H1 (cell line): ENCODE data around the gene HIVEP2. TPM values are rescaled to one million over a fixed set of nuclear protein-coding genes. Genes with fewer than 3 reads are reported as not detected.

ENCODE experiments used
- CTCF ChIA-PET: fragments of 300-600 bp; sonication (Branson Sonifier 250); formaldehyde crosslinking; loops from one replicate; lab custom pipeline; 2021; ENCODE audit not compliant: partially characterized antibody; lab: Charles Lee
- POLR2A ChIA-PET: fragments of 300-600 bp; sonication (Branson Sonifier 250); formaldehyde crosslinking; loops from one replicate; lab custom pipeline; 2021; ENCODE audit warnings: inconsistent platforms; ENCODE audit not compliant: partially characterized antibody; lab: Charles Lee
- DNase-seq, 2 experiments: peaks; one replicate each; pipeline versions ENCODE4 v3.0.0 to v3.0.0-alpha.2; 2010 to 2022; ENCODE audit warnings: low spot score in 2 of 2, low read depth in 1 of 2, mixed read lengths in 1 of 2
- FAIRE-seq: peaks from 2 replicates; lab custom pipeline; 2011; peaks lifted over from hg19 to GRCh38; lab: Jason Lieb, UNC
- H2AFZ ChIP-seq: 2 replicates; pipeline ENCODE4 v1.8.1; 2012; ENCODE audit warnings: low read length, inconsistent platforms
- H2AK5ac ChIP-seq: 2 replicates; pipeline ENCODE4 v1.6.1; 2013; ENCODE audit warnings: low read depth, low read length
- H2BK120ac ChIP-seq: replicated peaks from 2 replicates; pipeline ENCODE3; 2013; ENCODE audit warnings: low read depth, low read length, inconsistent platforms
- H2BK12ac ChIP-seq: 2 replicates; pipeline ENCODE4 v1.6.1; 2013; ENCODE audit warnings: low read depth, low read length
- H2BK15ac ChIP-seq: 2 replicates; pipeline ENCODE4 v1.6.1; 2013; ENCODE audit warnings: low read length
- H2BK20ac ChIP-seq: 2 replicates; pipeline ENCODE4 v1.6.1; 2013; ENCODE audit warnings: low read length
- H2BK5ac ChIP-seq: 2 replicates; pipeline ENCODE4 v1.6.1; 2013; ENCODE audit warnings: low read depth, low read length
- H3K14ac ChIP-seq: 2 replicates; pipeline ENCODE4 v1.6.1; 2013; ENCODE audit warnings: inconsistent platforms; ENCODE audit not compliant: insufficient read length
- H3K18ac ChIP-seq: 2 replicates; pipeline ENCODE4 v1.6.1; 2013; ENCODE audit warnings: low read length; ENCODE audit errors: extremely low read depth
- H3K23ac ChIP-seq: 2 replicates; pipeline ENCODE4 v1.6.1; 2013; ENCODE audit warnings: inconsistent platforms; ENCODE audit not compliant: insufficient read length
- H3K23me2 ChIP-seq: 2 replicates; pipeline ENCODE4 v1.6.1; 2013; ENCODE audit warnings: low read depth, low read length
- H3K27ac ChIP-seq: 2 replicates; pipeline ENCODE4 v1.6.1; 2011; ENCODE audit warnings: low read depth, low read length, inconsistent platforms
- H3K27me3 ChIP-seq, 4 experiments: replicated peaks in 1 of 4; 1 replicate in 1 of 4; 2 replicates in 3 of 4; pipeline versions ENCODE4 v1.6.1 to v1.8.1; 2011 to 2013; ENCODE audit warnings: low read length in 3 of 4, mild to moderate bottlenecking in 3 of 4, inconsistent platforms in 2 of 4, mixed read lengths in 2 of 4, moderate library complexity in 1 of 4; ENCODE audit not compliant: control insufficient read depth in 3 of 4, insufficient read depth in 3 of 4; ENCODE audit errors: extremely low read depth in 1 of 4
- H3K36me3 ChIP-seq, 4 experiments: 2 replicates each; pipeline versions ENCODE4 v1.6.1 to v1.8.1; 2011 to 2013; ENCODE audit warnings: mild to moderate bottlenecking in 4 of 4, low read length in 3 of 4, moderate library complexity in 2 of 4, control low read depth in 1 of 4, inconsistent platforms in 1 of 4; ENCODE audit not compliant: insufficient read depth in 4 of 4, control insufficient read depth in 2 of 4
- H3K4ac ChIP-seq: replicated peaks from 2 replicates; pipeline ENCODE3; 2013; ENCODE audit warnings: low read length, low read depth, mixed read lengths, inconsistent platforms; ENCODE audit not compliant: insufficient read length
- H3K4me1 ChIP-seq, 4 experiments: replicated peaks in 1 of 4; 1 replicate in 1 of 4; 2 replicates in 3 of 4; pipeline versions ENCODE4 v1.6.1 to v1.8.1; 2011 to 2013; ENCODE audit warnings: low read length in 3 of 4, inconsistent platforms in 2 of 4, mixed read lengths in 1 of 4; ENCODE audit not compliant: insufficient read depth in 4 of 4, control insufficient read depth in 3 of 4
- H3K4me2 ChIP-seq, 2 experiments: 2 replicates each; pipeline versions ENCODE4 v1.6.1 to v1.8.1; 2011 to 2013; ENCODE audit warnings: low read depth in 2 of 2, low read length in 2 of 2, control low read depth in 1 of 2, inconsistent platforms in 1 of 2, mild to moderate bottlenecking in 1 of 2; ENCODE audit not compliant: insufficient read depth in 1 of 2
- H3K4me3 ChIP-seq, 4 experiments: fragments of 200-600, 300-600 bp in 1 of 4; sonication (generic), shearing (Covaris generic), sonication (Bioruptor Twin) in 1 of 4; 2 replicates each; pipeline versions ENCODE4 v1.5.1 to v1.8.1; 2011 to 2016; ENCODE audit warnings: low read length in 4 of 4, low read depth in 3 of 4, control low read depth in 2 of 4, inconsistent platforms in 2 of 4, mild to moderate bottlenecking in 2 of 4, mixed read lengths in 1 of 4, moderate library complexity in 1 of 4; ENCODE audit not compliant: insufficient read depth in 2 of 4; ENCODE audit errors: extremely low read depth in 1 of 4
- H3K56ac ChIP-seq: replicated peaks from 2 replicates; pipeline ENCODE3; 2013; ENCODE audit warnings: low read depth, mild to moderate bottlenecking, mixed read lengths, low read length, inconsistent platforms; ENCODE audit not compliant: insufficient read length
- H3K79me1 ChIP-seq: 2 replicates; pipeline ENCODE4 v1.6.1; 2013; ENCODE audit warnings: low read depth, low read length, control low read depth
- H3K79me2 ChIP-seq, 2 experiments: 2 replicates each; pipeline versions ENCODE4 v1.6.1 to v1.8.1; 2012 to 2013; ENCODE audit warnings: low read length in 2 of 2, mild to moderate bottlenecking in 2 of 2, inconsistent platforms in 1 of 2; ENCODE audit not compliant: insufficient read depth in 2 of 2, control insufficient read depth in 1 of 2
- H3K9ac ChIP-seq, 4 experiments: replicated peaks in 1 of 4; 1 replicate in 1 of 4; 2 replicates in 3 of 4; pipeline versions ENCODE4 v1.6.1 to v1.8.1; 2011 to 2013; ENCODE audit warnings: low read depth in 3 of 4, low read length in 3 of 4, control low read depth in 2 of 4, mild to moderate bottlenecking in 2 of 4, moderate library complexity in 2 of 4, inconsistent platforms in 1 of 4; ENCODE audit errors: extremely low read depth in 1 of 4
- H3K9me3 ChIP-seq, 2 experiments: 2 replicates each; pipeline versions ENCODE4 v1.6.1 to v1.8.1; 2012 to 2013; ENCODE audit warnings: mild to moderate bottlenecking in 2 of 2, moderate library complexity in 2 of 2, control low read depth in 1 of 2, inconsistent platforms in 1 of 2, low read depth in 1 of 2, low read length in 1 of 2, mixed read lengths in 1 of 2; ENCODE audit not compliant: insufficient read depth in 2 of 2
- H4K20me1 ChIP-seq, 2 experiments: replicated peaks in 1 of 2; 2 replicates each; pipeline versions ENCODE3 to v1.8.1; 2011 to 2013; ENCODE audit warnings: inconsistent platforms in 2 of 2, low read length in 2 of 2, mild to moderate bottlenecking in 1 of 2; ENCODE audit not compliant: insufficient read depth in 2 of 2, control insufficient read depth in 1 of 2
- H4K5ac ChIP-seq: 2 replicates; pipeline ENCODE4 v1.6.1; 2013; ENCODE audit warnings: low read length, low read depth, mixed read lengths, inconsistent platforms; ENCODE audit not compliant: insufficient read length
- H4K8ac ChIP-seq: 2 replicates; pipeline ENCODE4 v1.8.0; 2013; ENCODE audit warnings: mild to moderate bottlenecking, moderate library complexity, low read length, inconsistent platforms; ENCODE audit not compliant: insufficient read depth; ENCODE audit errors: extremely low read depth
- H4K91ac ChIP-seq: replicated peaks from 2 replicates; pipeline ENCODE3; 2013; ENCODE audit warnings: low read length, mixed read lengths, inconsistent platforms; ENCODE audit not compliant: insufficient read length
- BACH1 ChIP-seq: IDR thresholded peaks from 2 replicates; pipeline ENCODE4 v1.6.1; 2012; ENCODE audit warnings: low read length, improper control_type of control experiment
- E2F6 ChIP-seq: IDR thresholded peaks from 2 replicates; pipeline ENCODE4 v1.6.1; 2012; ENCODE audit warnings: inconsistent platforms
- EGR1 ChIP-seq: IDR thresholded peaks from 2 replicates; pipeline ENCODE4 v1.6.1; 2011; ENCODE audit warnings: low read depth, low read length, borderline replicate concordance
- HDAC6 ChIP-seq: IDR thresholded peaks from one replicate; pipeline ENCODE4 v1.7.1; 2012; ENCODE audit warnings: low read depth, mild to moderate bottlenecking, inconsistent platforms, low read length, moderate library complexity
- JUN ChIP-seq: IDR thresholded peaks from 2 replicates; pipeline ENCODE4 v1.6.1; 2011; ENCODE audit warnings: low read depth, mild to moderate bottlenecking, improper control_type of control experiment, low read length
- JUND ChIP-seq: IDR thresholded peaks from 2 replicates; pipeline ENCODE4 v1.6.1; 2011; ENCODE audit warnings: mild to moderate bottlenecking, improper control_type of control experiment, low read length
- KDM4A ChIP-seq: IDR thresholded peaks from one replicate; pipeline ENCODE4 v1.7.1; 2012; ENCODE audit warnings: low read depth, mild to moderate bottlenecking, moderate library complexity, low read length, inconsistent platforms; ENCODE audit not compliant: severe bottlenecking
- RBBP5 ChIP-seq: IDR thresholded peaks from 2 replicates; pipeline ENCODE4 v1.7.1; 2012; ENCODE audit warnings: low read depth, mild to moderate bottlenecking, inconsistent platforms, low read length, moderate library complexity, borderline replicate concordance
- SIN3A ChIP-seq, 2 experiments: IDR thresholded peaks in 1 of 2; conservative IDR thresholded peaks in 1 of 2; 2 replicates each; pipeline ENCODE4 v1.6.1; 2011 to 2012; ENCODE audit warnings: low read length in 2 of 2, improper control_type of control experiment in 1 of 2, low read depth in 1 of 2, mild to moderate bottlenecking in 1 of 2
- SP1 ChIP-seq: IDR thresholded peaks from 2 replicates; pipeline ENCODE4 v1.6.1; 2011; ENCODE audit warnings: low read depth, low read length
- ZNF274 ChIP-seq: IDR thresholded peaks from 2 replicates; pipeline ENCODE4 v1.7.0; 2012; ENCODE audit warnings: low read length, borderline replicate concordance; ENCODE audit errors: extremely low read depth
- polyA plus RNA-seq, 7 experiments: library from polyadenylated mRNA; depleted of rRNA in 3 of 7; stranded (reverse) in 5 of 7; unstranded in 2 of 7; fragments of >200 nt in 5 of 7; fragments of 200-250 nt in 2 of 7; gene quantifications; 1 replicate in 5 of 7; 2 replicates in 1 of 7; 4 replicates in 1 of 7; pipeline versions ENCODE4 v1.2.1 to v1.2.3, GENCODE V29; 2011 to 2013; ENCODE audit warnings: missing spikeins in 2 of 7, mixed read lengths in 2 of 7
- total RNA-seq: library from RNA; stranded (reverse); fragmentation: NEBNext Ultra II Directional; extraction: Animal tissue kit (Norgen Biotek cat#: 25700); gene quantifications from 2 replicates; pipeline ENCODE4 v1.2.1, GENCODE V29; 2021

HIVEP2 gene
- total and polyA plus RNA-seq, 2 of the 8 experiments (the other 6 are each of a cell fraction or from before 2014, with no cell fraction given), result 2.2 to 6.1 TPM

- no peak overlapping the region for H3K23ac ChIP-seq
- no peak overlapping the region for H3K4me3 ChIP-seq
- H2BK15ac ChIP-seq, result no peak overlapping the region
- H3K23me2 ChIP-seq, result no peaks in the 10 kb centered on the region
- no peak overlapping the region for H4K8ac ChIP-seq
- no peak overlapping the region for H3K18ac ChIP-seq
- H3K4me1 ChIP-seq, result peaks cover 0 to 4% (median 0%) of the 10 kb centered on the region in 4 experiments; a peak in 2 of 7 replicates
- no peaks in the 10 kb centered on the region; a peak in 1 of 8 replicates for H3K36me3 ChIP-seq
- H3K79me2 ChIP-seq, result no peaks in the 10 kb centered on the region
- H2BK20ac ChIP-seq, result no peak overlapping the region
- no peak overlapping the region for H3K4ac ChIP-seq
- no peak overlapping the region for H3K27ac ChIP-seq
- H3K14ac ChIP-seq, result no peak overlapping the region
- ChIA-PET POLR2A (interaction anchor here (1.7 kb wide), 1 partner anchor 16 kb away, joined by 4 read pairs; no protein-coding TSS in a partner anchor), CTCF (interaction anchor here (0.7 to 4.4 kb wide), 2 partner anchors 17 kb away, joined by 3 to 13 read pairs; no protein-coding TSS in a partner anchor)
- H3K4me2 ChIP-seq, result no peak overlapping the region
- no peak overlapping the region for H2AFZ ChIP-seq
- no peaks in the 10 kb centered on the region for H3K9me3 ChIP-seq
- H3K27me3 ChIP-seq, result peaks cover 0 to 1% (median 0%) of the 10 kb centered on the region in 4 experiments; a peak in 1 of 7 replicates
- H3K56ac ChIP-seq, result no peak overlapping the region
- H2AK5ac ChIP-seq, result no peak overlapping the region
- H4K20me1 ChIP-seq, result no peaks in the 10 kb centered on the region
- TF ChIP-seq JUN (no peak), RBBP5 (no peak), E2F6 (no peak), JUND (no peak), ZNF274 (no peak), BACH1 (no peak), SIN3A (conservative IDR thresholded peaks at IDR 0.05 in 1 of 2, IDR thresholded peaks at IDR 0.05 in 1 of 2; ENCODE audit: low read depth in 1 of 2, low read length in 2 of 2) (no peak), SP1 (no peak), HDAC6 (no peak), KDM4A (no peak), EGR1 (no peak)
- H2BK5ac ChIP-seq, result no peak overlapping the region
- no peak overlapping the region for H4K91ac ChIP-seq
- H3K79me1 ChIP-seq, result no peaks in the 10 kb centered on the region
- DNase-seq (no peak), FAIRE-seq (no peak)
- no peak overlapping the region for H2BK120ac ChIP-seq
- no peak overlapping the region for H4K5ac ChIP-seq
- H2BK12ac ChIP-seq, result no peak overlapping the region
- no peak overlapping the region for H3K9ac ChIP-seq
Observed at GRCh38 chr6:142803032-142803431, 141.9 kb downstream of the HIVEP2 start.
